Choroid plexus epithelial cell (primary cell): ENCODE results near the gene FHOD3.

Experiments used
- DNase-seq: peaks from one replicate; pipeline ENCODE4 v3.0.0-alpha.2; 2010; ENCODE audit warnings: low read depth
- H3K4me3 ChIP-seq: 2 replicates; pipeline ENCODE4 v1.5.1; 2011; ENCODE audit warnings: low read depth, mild to moderate bottlenecking, control low read depth, low read length, moderate library complexity
- CTCF ChIP-seq: conservative IDR thresholded peaks from 2 replicates; pipeline ENCODE4 v1.5.1; 2011; ENCODE audit warnings: low read depth, mild to moderate bottlenecking, control low read depth, inconsistent platforms, low read length, moderate library complexity

The FHOD3 gene

DNA sequence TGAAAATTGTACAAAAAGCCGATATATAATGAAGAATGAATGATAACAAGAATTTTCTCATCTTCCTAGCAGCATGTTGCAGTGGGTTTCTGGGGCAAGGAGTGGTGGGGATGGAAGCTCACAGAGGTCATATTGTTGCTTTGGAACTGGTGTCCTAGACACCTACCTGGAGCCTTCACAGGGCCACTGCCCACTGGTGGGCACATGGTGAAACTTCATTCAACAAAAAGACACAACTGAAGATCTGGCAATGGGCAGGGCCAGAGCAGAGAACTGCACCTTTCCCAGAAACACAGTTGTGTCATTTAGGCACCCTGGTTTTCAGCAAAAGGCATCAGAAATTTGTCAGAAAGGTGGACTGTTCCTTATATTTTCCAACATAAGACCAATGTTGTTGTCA is 115.3 kb downstream of the FHOD3 start:
- no peak overlapping the region for H3K4me3 ChIP-seq
- peak; percentile 59 for TF ChIP-seq CTCF
- peak; percentile 29 for DNase-seq

- no peak for DNase-seq
- no peak for TF ChIP-seq CTCF
- no peak overlapping the region for H3K4me3 ChIP-seq
These were observed 117.7 kb downstream of the FHOD3 start for GRCh38 chr18:36415171-36415570.

GRCh38 chr18:36415625-36416024 is 118.1 kb downstream of the FHOD3 start:
- no peak for TF ChIP-seq CTCF
- H3K4me3 ChIP-seq, result no peak overlapping the region
- no peak for DNase-seq

GRCh38 chr18:36419188-36419899 is 121.8 kb downstream of the FHOD3 start:
- no peak for TF ChIP-seq CTCF
- no peak for DNase-seq
- no peak overlapping the region for H3K4me3 ChIP-seq

- no peak for DNase-seq
- TF ChIP-seq CTCF, result peak; percentile 4
- no peak overlapping the region for H3K4me3 ChIP-seq
These were observed 122.5 kb downstream of the FHOD3 start for GRCh38 chr18:36419900-36420531.

- TF ChIP-seq CTCF, result no peak
These were observed 123.3 kb downstream of the FHOD3 start for GRCh38 chr18:36420826-36421225.

GRCh38 chr18:36424741-36425142 is 127.2 kb downstream of the FHOD3 start:
- no peak for DNase-seq
- no peak for TF ChIP-seq CTCF
- no peak overlapping the region for H3K4me3 ChIP-seq

More at GRCh38 chr18:36420826-36421225, 123.3 kb downstream of the FHOD3 start:
- DNase-seq, result no peak
- no peak overlapping the region for H3K4me3 ChIP-seq
